Vagina (tissue), 2 donors: Measurements from ENCODE around the gene ADM5. TPM values are rescaled to one million over a fixed set of nuclear protein-coding genes. Genes with fewer than 3 reads are reported as not detected.
A peak's percentile ranks its signal among the peaks of the same experiment; 100 is the strongest.

Experiments used
- DNase-seq, 2 donors: peaks; one replicate each; pipeline ENCODE4 v3.0.0-alpha.2; 2017; ENCODE audit errors: extremely low spot score in 2 of 2
- H3K27ac ChIP-seq: fragments of 200-600 bp; sonication (generic); one replicate; pipeline ENCODE4 v1.5.1; 2019
- H3K27me3 ChIP-seq: fragments of 200-600 bp; sonication (generic); one replicate; pipeline ENCODE4 v1.5.1; 2019
- H3K36me3 ChIP-seq, 2 donors: fragments of 200-600 bp; sonication (generic); one replicate each; pipeline ENCODE4 v1.5.1; 2017 to 2019
- H3K4me1 ChIP-seq: fragments of 200-600 bp; sonication (generic); one replicate; pipeline ENCODE4 v1.5.1; 2019
- H3K4me3 ChIP-seq, 2 donors: fragments of 200-600 bp; sonication (generic); 1 replicate in 1 of 2; 2 replicates in 1 of 2; pipeline ENCODE4 v1.5.1; 2016 to 2019
- H3K9me3 ChIP-seq: fragments of 200-600 bp; sonication (generic); one replicate; pipeline ENCODE4 v1.5.1; 2019
- CTCF ChIP-seq, 3 experiments: fragments of 450-650 bp in 2 of 3; fragments of 200-600 bp in 1 of 3; sonication (generic) in 1 of 3; IDR thresholded peaks; one replicate each; pipeline ENCODE4 v1.5.1; 2017 to 2019; ENCODE audit warnings: antibody characterized with exemption in 3 of 3, mild to moderate bottlenecking in 2 of 3, moderate library complexity in 2 of 3
- POLR2A ChIP-seq, 2 donors: fragments of 450-650 bp; IDR thresholded peaks; one replicate each; pipeline ENCODE4 v1.6.1; 2017; ENCODE audit warnings: antibody characterized with exemption in 2 of 2, mild to moderate bottlenecking in 2 of 2, moderate library complexity in 2 of 2
- POLR2AphosphoS5 ChIP-seq, 2 donors: sonication (generic); formaldehyde crosslinking; IDR thresholded peaks; one replicate each; pipeline ENCODE4 v1.9.0; 2017; ENCODE audit warnings: antibody characterized with exemption in 2 of 2, mild to moderate bottlenecking in 2 of 2, low read depth in 1 of 2; ENCODE audit not compliant: insufficient read depth in 1 of 2
- intact Hi-C: fragments of 100-400 bp; cut with DNase I; formaldehyde crosslinking; loops from one replicate; pipeline ENCODE4 v1.15.1; 2023
- total RNA-seq: library from RNA; depleted of rRNA; stranded (reverse); fragments of >200 nt; gene quantifications from one replicate; pipeline ENCODE4 v1.2.3, GENCODE V29; 2016

Gene ADM5
- total RNA-seq, result 2.7 TPM

- Histone ChIP-seq H3K4me1 (peaks cover 21% of the 10 kb centered on the region), H3K9me3 (no peaks in the 10 kb centered on the region), H3K4me3 (peak within 1 kb of the TSS; percentile 49 to 62), H3K36me3 (peaks cover 0 to 26% of the 10 kb centered on the region in 2 donors), H3K27ac (peak within 1 kb of the TSS; percentile 79), H3K27me3 (no peaks in the 10 kb centered on the region)
- DNase-seq, result no peak
- intact Hi-C loops, result no loop called here
- TF ChIP-seq CTCF (IDR thresholded peaks at IDR 0.05) (peak in 2 of 3 experiments; percentile 2 to 48), POLR2A (IDR thresholded peaks at IDR 0.05) (no peak), POLR2AphosphoS5 (IDR thresholded peaks at IDR 0.05; ENCODE audit: insufficient read depth in 1 of 2, low read depth in 1 of 2) (no peak)
Observed at GRCh38 chr19:49689133-49690078, at the start of gene ADM5. TSS of gene ADM5 (plus strand) at chr19:49689594. CDS start at chr19:49689838, 244 bp downstream.

- Histone ChIP-seq H3K36me3 (peaks cover 0 to 13% of the 10 kb centered on the region in 2 donors), H3K27me3 (no peaks in the 10 kb centered on the region), H3K27ac (peak within 1 kb of the TSS; percentile 100), H3K9me3 (no peaks in the 10 kb centered on the region), H3K4me3 (peak within 1 kb of the TSS; percentile 97 to 99), H3K4me1 (peaks cover 69% of the 10 kb centered on the region)
- TF ChIP-seq POLR2A (IDR thresholded peaks at IDR 0.05) (peak in 1 of 2 donors; percentile 88), POLR2AphosphoS5 (IDR thresholded peaks at IDR 0.05; ENCODE audit: insufficient read depth in 1 of 2, low read depth in 1 of 2) (peak; percentile 97 to 98), CTCF (IDR thresholded peaks at IDR 0.05) (no peak)
- intact Hi-C loops, result no loop called here
- DNase-seq, result peak; percentile 99 to 100
Observed at GRCh38 chr19:49640113-49640898, 49.1 kb upstream of the ADM5 start, which contains the start of gene RRAS. TSS of gene RRAS (minus strand) at chr19:49640143. CDS start at chr19:49640098, 45 bp downstream.

- Histone ChIP-seq H3K27me3 (no peaks in the 10 kb centered on the region), H3K4me3 (peak within 1 kb of the TSS; percentile 97 to 99), H3K36me3 (peaks cover 0 to 8% of the 10 kb centered on the region in 2 donors), H3K27ac (peak within 1 kb of the TSS; percentile 100), H3K9me3 (no peaks in the 10 kb centered on the region), H3K4me1 (peaks cover 67% of the 10 kb centered on the region)
- DNase-seq, result peak; percentile 99 to 100
- intact Hi-C loops, result no loop called here
- TF ChIP-seq CTCF (IDR thresholded peaks at IDR 0.05) (no peak), POLR2A (IDR thresholded peaks at IDR 0.05) (peak; percentile 91 to 96), POLR2AphosphoS5 (IDR thresholded peaks at IDR 0.05; ENCODE audit: insufficient read depth in 1 of 2, low read depth in 1 of 2) (peak; percentile 99 to 100)
Observed at GRCh38 chr19:49641688-49642491, 47.5 kb upstream of the ADM5 start, which contains the start of gene SCAF1. TSS of gene SCAF1 (plus strand) at chr19:49642209. CDS start at chr19:49645027, 2,818 bp downstream.

- H3K27me3 ChIP-seq, result no peaks in the 10 kb centered on the region
- peak overlapping the region; percentile 100 for H3K27ac ChIP-seq
- no peaks in the 10 kb centered on the region for H3K9me3 ChIP-seq
- H3K4me3 ChIP-seq, result peak overlapping the region; percentile 97 to 99
- intact Hi-C loops, result no loop called here
- TF ChIP-seq CTCF (IDR thresholded peaks at IDR 0.05), result no peak
- TF ChIP-seq POLR2AphosphoS5 (IDR thresholded peaks at IDR 0.05; ENCODE audit: insufficient read depth in 1 of 2, low read depth in 1 of 2), result no peak
- no peak for TF ChIP-seq POLR2A (IDR thresholded peaks at IDR 0.05)
- peak in 1 of 2 donors; percentile 91 for DNase-seq
- H3K4me1 ChIP-seq, result peaks cover 62% of the 10 kb centered on the region
- peaks cover 0 to 15% of the 10 kb centered on the region in 2 donors for H3K36me3 ChIP-seq
Observed at GRCh38 chr19:49642492-49643035, 46.8 kb upstream of the ADM5 start.
